Left ventricle myocardium inferior (tissue), 1 donor: ENCODE measurements around the gene GTPBP1. TPM values are rescaled to one million over a fixed set of nuclear protein-coding genes. Genes with fewer than 3 reads are reported as not detected.

Experiments
- DNase-seq: peaks from one replicate; pipeline ENCODE4 v3.0.0-alpha.2; 2020
- H3K27ac ChIP-seq: fragments of 200-600 bp; replicated peaks from 2 replicates; pipeline ENCODE4 v1.8.0; 2021
- H3K27me3 ChIP-seq: fragments of 200-600 bp; 2 replicates; pipeline ENCODE4 v1.8.0; 2021; ENCODE audit warnings: low read depth
- H3K36me3 ChIP-seq: fragments of 200-600 bp; 2 replicates; pipeline ENCODE4 v1.8.0; 2021
- H3K4me1 ChIP-seq: fragments of 200-600 bp; 2 replicates; pipeline ENCODE4 v1.8.0; 2021
- H3K4me3 ChIP-seq: fragments of 200-600 bp; 2 replicates; pipeline ENCODE4 v1.8.0; 2021; ENCODE audit warnings: mild to moderate bottlenecking, moderate library complexity
- H3K9me3 ChIP-seq: fragments of 200-600 bp; replicated peaks from 2 replicates; pipeline ENCODE4 v1.8.0; 2021
- CTCF ChIP-seq: fragments of 200-600 bp; IDR thresholded peaks from 2 replicates; pipeline ENCODE4 v1.8.0; 2021; ENCODE audit warnings: antibody characterized with exemption, mild to moderate bottlenecking, borderline replicate concordance
- intact Hi-C: fragments of 100-400 bp; cut with micrococcal nuclease; formaldehyde crosslinking; loops from one replicate; pipeline ENCODE4 v1.11.0; 2022
- total RNA-seq: library from RNA; stranded (reverse); fragmentation: NEBNext Ultra II Directional; extraction: Animal tissue kit (Norgen Biotek cat#: 25700); gene quantifications from one replicate; pipeline ENCODE4 v1.2.1, GENCODE V29; 2021
- donor health status: DM: no; HTN: yes; CAD: no; lungs with severe emphysema.

The GTPBP1 gene
- total RNA-seq, 1 donor from 2014 or later: 28.9 TPM

DNA sequence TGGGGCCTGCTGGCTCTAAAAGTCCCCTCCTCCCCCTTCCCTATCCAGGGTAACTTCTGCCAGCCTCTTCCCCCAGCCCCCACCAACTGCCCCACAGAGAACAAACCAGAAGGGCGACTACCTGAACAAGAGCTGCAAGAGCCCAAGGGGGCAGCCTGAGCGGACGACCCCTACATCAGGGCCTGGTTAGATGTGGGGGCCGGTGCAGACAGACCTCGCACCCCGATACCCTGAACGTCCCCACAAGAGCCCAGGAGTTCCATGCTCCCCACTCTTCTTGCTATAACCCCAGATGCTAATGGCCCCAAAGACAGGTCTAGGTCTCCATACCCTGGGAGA lies 29.4 kb downstream of the GTPBP1 start:
- Histone ChIP-seq H3K4me1 (peaks cover 60% of the 10 kb centered on the region), H3K27me3 (no peaks in the 10 kb centered on the region), H3K27ac (peak overlapping the region; percentile 84), H3K36me3 (peaks cover 72% of the 10 kb centered on the region), H3K9me3 (no peaks in the 10 kb centered on the region), H3K4me3 (no peak overlapping the region)
- no peak for TF ChIP-seq CTCF
- intact Hi-C loops: no loop called here
- DNase-seq: peak; percentile 11

DNA sequence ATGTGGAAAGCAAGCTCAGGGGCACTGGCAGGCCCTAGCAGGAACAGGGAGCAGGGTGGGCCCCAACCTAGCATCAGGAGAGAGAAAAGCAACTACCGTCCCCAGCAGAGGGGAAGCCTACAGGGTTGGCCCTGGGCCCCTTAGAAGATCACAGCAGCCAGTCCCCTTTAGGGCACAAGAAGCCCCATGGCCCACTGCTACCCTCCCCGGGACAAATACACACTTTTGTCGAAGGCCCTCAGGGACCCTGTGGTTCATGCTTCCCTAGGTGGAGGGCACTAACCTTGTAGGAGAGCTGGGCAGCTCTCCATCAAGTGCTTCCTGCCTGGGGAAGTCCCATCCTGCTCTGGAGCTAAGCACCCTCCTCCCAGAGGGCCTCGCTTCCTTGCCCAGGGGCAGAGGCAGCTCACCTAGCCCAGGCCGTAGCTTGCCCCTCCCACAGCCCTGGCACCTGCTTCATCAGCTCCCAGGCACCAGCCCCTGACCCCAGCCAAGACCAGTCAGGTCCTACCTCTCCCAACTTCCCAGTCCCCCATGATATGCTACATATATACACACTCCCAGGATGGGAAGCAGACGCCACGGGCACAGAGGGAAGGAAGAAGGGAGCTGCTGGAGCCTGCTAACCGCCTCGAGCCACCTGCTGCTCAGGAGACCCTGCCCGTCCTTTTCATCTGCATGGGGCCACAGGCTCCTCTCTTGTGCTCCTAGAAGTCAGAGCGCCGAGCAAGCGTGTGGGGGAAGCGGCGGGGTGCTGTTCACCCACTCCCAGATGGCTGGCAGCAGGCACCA lies 29.9 kb downstream of the GTPBP1 start:
- no peak for TF ChIP-seq CTCF
- Histone ChIP-seq H3K36me3 (peaks cover 72% of the 10 kb centered on the region), H3K4me1 (peaks cover 66% of the 10 kb centered on the region), H3K9me3 (no peaks in the 10 kb centered on the region), H3K27ac (peak overlapping the region; percentile 84), H3K4me3 (no peak overlapping the region), H3K27me3 (no peaks in the 10 kb centered on the region)
- intact Hi-C loops: no loop called here
- peak; percentile 7 for DNase-seq

GRCh38 chr22:38736257-38736570 lies 30.5 kb downstream of the GTPBP1 start:
- no peak for DNase-seq
- H3K36me3 ChIP-seq: peaks cover 73% of the 10 kb centered on the region
- H3K4me1 ChIP-seq: peaks cover 67% of the 10 kb centered on the region

GRCh38 chr22:38737302-38738060 lies 31.7 kb downstream of the GTPBP1 start:
- intact Hi-C loops: no loop called here
- H3K4me1 ChIP-seq: peaks cover 56% of the 10 kb centered on the region
- no peak overlapping the region for H3K27ac ChIP-seq
- H3K36me3 ChIP-seq: peaks cover 79% of the 10 kb centered on the region
- H3K9me3 ChIP-seq: no peaks in the 10 kb centered on the region
- DNase-seq: no peak
- H3K27me3 ChIP-seq: no peaks in the 10 kb centered on the region
- no peak overlapping the region for H3K4me3 ChIP-seq
- TF ChIP-seq CTCF: no peak

More at GRCh38 chr22:38736257-38736570, 30.5 kb downstream of the GTPBP1 start:
- peak overlapping the region; percentile 84 for H3K27ac ChIP-seq
- H3K4me3 ChIP-seq: no peak overlapping the region
- no peaks in the 10 kb centered on the region for H3K27me3 ChIP-seq
- no peak for TF ChIP-seq CTCF
- intact Hi-C loops: no loop called here
- H3K9me3 ChIP-seq: no peaks in the 10 kb centered on the region

- no peak for DNase-seq
- H3K27ac ChIP-seq: no peak overlapping the region
These were observed 32.8 kb downstream of the GTPBP1 start for GRCh38 chr22:38738475-38739070.

More at GRCh38 chr22:38738475-38739070, 32.8 kb downstream of the GTPBP1 start:
- Histone ChIP-seq H3K4me3 (no peak overlapping the region), H3K4me1 (peaks cover 45% of the 10 kb centered on the region), H3K36me3 (peaks cover 90% of the 10 kb centered on the region), H3K9me3 (no peaks in the 10 kb centered on the region), H3K27me3 (no peaks in the 10 kb centered on the region)
- no peak for TF ChIP-seq CTCF
- intact Hi-C loops: no loop called here
